Inferior parietal cortex (tissue), 1 donor: ENCODE data around the gene HIPK1.
A peak's percentile ranks its signal among the peaks of the same experiment; 100 is the strongest.

Experiments used
- DNase-seq: peaks from one replicate; pipeline ENCODE4 v3.0.0-alpha.2; 2016; ENCODE audit errors: extremely low spot score

The HIPK1 gene

GRCh38 chr1:113913887-113914664 lies 15.0 kb upstream of the HIPK1 start:
- DNase-seq, result peak; percentile 53

GRCh38 chr1:113916974-113917373 lies 12.2 kb upstream of the HIPK1 start:
- DNase-seq, result no peak

- DNase-seq, result no peak
Observed at GRCh38 chr1:113917400-113918082, 11.6 kb upstream of the HIPK1 start.

- no peak for DNase-seq
Observed at GRCh38 chr1:113918243-113918642, 10.9 kb upstream of the HIPK1 start.

- no peak for DNase-seq
Observed at GRCh38 chr1:113922957-113923356, 6.2 kb upstream of the HIPK1 start.

- no peak for DNase-seq
Observed at GRCh38 chr1:113924473-113924872, 4.7 kb upstream of the HIPK1 start.

DNA sequence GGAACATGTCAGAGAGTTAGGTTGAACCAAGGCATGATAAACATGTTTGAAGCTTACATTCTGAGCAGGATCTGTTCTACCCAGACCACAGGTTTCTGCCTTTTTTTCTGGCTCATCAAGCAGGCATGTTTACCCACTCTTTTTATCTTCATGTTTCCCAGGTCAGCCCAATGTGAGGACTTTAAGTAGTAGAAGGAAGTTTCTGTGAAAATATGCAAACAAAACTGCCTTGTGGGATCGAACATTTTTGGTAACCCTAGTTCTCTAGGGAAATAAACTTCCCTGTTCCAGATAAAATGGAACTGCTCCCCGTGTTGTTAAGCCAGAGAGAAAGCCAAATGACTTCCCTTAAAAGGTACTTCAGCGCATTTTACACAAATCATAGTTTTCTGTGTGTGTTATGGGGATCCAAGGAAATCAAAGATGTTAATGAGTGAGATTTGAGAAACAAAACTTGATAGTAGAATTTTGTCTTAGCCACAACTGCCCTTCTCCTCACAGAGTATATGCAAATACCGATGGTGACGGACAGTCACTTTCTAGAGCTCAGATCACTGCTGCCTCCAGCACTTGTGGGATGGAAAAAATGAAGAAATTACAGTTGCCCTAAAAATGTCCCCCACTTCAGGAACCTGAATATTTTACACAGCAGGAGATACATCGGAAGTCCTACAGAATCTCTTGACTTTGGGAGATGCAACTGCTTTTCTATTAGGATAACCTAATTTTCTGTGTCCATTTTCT lies 765 bp upstream of the HIPK1 start:
- no peak for DNase-seq

- DNase-seq, result no peak
Observed at GRCh38 chr1:113929750-113930498, 800 bp downstream of the HIPK1 start.

DNA sequence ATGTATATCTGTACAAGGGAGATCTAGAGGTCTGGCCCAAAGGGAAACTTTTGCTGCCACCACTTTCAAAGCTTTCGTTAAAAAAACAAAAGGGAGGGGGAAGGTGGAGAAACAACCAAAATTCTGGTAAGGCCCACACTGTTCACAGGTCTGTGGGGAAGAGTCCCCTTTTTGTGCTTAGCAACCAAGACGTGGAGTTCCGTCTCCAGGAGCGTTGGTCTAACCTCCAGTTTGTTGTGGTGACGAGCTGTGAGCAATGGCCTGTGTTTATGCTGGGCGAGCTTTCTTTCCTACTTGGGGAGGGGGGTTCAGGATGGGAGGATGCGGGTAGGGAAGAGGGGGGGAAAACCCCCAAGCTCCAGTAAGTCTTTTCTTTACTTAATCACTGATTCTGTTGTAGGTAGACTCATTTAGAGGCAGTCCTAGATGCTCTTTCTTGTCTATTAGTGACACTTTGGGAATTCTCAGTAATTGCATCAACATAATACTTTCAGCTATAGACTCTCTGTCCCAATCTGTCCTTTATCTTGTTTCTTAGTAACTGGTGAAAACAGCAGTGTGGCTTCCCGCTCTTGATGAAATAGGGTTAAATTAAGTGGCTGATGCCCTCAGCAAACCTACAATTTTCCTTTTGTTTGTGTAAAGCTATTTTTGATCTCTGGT lies 1.5 kb downstream of the HIPK1 start:
- no peak for DNase-seq

GRCh38 chr1:113931451-113931851 lies 2.3 kb downstream of the HIPK1 start:
- no peak for DNase-seq

DNA sequence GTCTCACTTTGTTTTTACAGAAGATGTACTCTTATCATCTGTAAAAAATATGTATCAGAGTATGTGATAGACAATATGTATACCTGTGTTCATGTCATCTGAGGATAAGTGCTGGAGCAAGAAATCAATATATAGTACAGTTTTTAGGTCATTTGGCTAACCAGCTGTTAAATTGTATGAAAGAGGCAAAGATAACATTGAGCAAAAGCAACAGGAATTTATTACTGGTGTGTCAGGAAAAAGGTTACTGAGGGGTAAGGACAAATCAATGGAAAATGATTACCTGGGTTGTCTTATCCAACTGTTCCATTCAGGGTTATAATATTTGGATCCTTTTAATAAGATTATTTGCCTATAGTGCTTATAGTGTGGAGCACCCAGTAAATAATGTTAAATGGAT lies 4.9 kb downstream of the HIPK1 start:
- DNase-seq, result no peak

GRCh38 chr1:113934511-113935055 lies 5.5 kb downstream of the HIPK1 start:
- no peak for DNase-seq

DNA sequence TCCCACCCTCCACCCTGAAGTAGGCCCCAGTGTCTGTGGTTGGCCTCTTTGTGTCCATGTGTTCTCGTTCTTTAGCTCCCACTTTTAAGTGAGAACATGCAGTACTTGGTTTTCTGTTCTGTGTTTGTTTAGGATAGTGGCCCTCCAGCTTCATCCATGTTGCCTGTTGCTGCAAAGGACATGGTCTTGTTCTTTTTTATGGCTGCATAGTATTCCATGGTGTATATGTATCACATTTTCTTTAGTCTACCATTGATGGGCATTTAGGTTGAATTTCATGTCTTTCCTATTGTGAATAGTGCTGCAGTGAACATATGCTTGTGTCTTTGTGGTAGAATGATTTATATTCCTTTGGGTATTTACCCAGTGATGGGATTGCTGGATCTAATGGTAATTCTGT lies 6.1 kb downstream of the HIPK1 start:
- DNase-seq, result no peak

DNA sequence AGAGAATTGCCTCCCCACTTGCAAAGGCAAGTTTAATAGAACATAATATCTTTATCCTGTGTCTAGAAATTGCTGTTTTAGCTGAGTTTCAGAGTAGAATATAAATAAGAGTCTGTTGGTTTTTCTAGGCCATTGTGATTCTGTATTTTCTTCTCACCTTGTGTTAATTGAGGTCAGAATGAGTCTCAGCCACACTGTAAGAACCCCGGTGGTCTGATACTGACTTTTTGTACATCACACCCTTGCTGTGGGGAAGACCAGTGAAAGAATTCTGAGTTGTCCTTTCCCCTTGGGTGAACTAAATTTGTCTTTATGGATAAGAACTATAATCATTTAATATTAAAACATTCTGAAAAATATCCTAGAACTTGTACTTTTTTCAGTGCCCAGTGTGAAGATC lies 6.8 kb downstream of the HIPK1 start:
- DNase-seq, result no peak

- DNase-seq, result no peak
Observed at GRCh38 chr1:113937146-113937545, 8.0 kb downstream of the HIPK1 start.

DNA sequence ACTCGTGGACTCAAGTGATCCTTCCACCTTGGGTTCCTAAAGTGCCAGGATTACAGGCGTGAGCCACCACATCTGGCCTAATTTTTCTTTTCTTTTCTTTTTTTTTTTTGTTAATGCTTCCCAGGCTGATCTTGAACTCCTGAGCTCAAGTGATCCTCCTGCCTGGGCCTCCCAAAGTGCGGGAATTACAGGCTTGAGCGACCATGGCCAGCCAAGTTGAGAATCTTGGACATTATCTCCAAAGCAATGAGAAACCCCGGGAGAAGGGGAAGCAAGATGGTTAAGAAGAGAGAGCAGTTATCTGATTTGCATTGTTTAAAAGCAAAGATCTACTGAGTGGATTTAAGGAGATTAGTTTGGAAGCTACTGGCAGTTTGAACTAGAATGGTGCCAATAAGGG lies 9.1 kb downstream of the HIPK1 start:
- no peak for DNase-seq

GRCh38 chr1:113940365-113941244 lies 11.5 kb downstream of the HIPK1 start:
- DNase-seq, result no peak

DNA sequence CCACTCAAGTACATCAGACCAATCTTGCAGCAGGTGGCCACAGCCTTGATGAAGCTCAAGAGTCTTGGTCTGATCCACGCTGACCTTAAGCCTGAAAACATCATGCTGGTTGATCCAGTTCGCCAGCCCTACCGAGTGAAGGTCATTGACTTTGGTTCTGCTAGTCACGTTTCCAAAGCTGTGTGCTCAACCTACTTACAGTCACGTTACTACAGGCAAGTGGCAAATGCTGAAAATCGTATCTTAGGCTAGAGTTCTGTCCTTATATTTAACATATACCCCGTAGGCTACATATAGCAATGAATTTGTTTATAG lies 12.1 kb downstream of the HIPK1 start:
- no peak for DNase-seq

- no peak for DNase-seq
Observed at GRCh38 chr1:113942527-113942926, 13.4 kb downstream of the HIPK1 start.
